ENCODE data around the gene FAM193A.
"Not testable (repeated sequence)": the region's sequence is repeated elsewhere in the genome, so short reads cannot be mapped to it uniquely, and the experiment has no call there.

The FAM193A gene

DNA sequence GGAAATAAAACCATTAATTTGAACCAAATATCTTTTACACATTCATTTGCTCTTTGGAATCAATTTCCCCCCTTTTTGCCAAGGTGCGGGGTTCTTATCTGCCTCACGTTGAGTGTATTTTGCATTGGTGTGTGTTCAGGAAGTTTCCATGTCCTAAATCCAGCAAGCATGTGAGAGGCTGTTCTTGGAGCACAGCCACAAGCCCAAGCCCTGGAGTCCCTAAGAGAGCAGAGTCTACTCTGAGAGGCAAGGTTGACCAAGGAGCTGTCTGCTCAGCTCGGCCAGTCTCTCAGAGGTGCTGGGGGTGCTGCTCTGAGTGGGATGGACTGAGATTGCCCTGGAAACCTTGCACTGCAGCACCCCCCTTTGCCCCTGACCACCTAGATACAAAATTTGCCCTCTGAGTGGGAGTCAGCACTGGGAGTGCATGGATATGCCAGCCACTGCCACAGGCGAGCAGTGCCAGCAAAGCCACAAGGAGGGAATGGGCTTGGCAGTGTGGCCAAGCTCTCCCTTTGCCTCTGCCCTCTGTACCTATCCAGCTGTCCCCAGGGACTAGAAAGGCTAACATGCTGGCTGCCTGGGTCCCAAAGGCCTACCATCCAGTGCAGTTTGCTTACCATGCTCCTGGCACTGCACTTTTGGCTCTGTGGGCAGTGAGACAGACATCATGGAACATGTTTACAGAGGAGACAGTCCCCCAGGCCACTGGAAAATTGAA lies 20.5 kb upstream of the FAM193A start:
- DNase-seq = no peak

- DNase-seq = no peak
Measured at GRCh38 chr4:2516635-2517034, 19.8 kb upstream of the FAM193A start.

DNA sequence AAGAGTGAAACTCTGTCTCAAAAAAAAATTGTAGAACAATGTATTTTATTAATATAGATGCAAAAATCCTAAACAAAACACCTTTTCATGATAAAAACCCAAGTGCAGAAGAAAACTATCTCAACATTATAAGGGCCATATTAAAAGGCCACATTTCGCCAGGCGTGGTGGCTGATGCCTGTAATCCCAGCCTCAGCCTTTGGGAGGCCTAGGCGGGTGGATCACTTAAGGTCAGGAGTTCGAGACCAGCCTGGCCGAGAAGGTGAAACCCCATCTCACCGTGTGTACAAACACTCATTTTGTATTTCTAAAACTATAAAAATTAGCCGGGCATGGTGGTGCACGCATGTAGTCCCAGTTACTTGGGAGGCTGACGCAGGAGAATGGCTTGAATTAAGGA lies 9.9 kb upstream of the FAM193A start:
- DNase-seq = no peak

- no peak for DNase-seq
Measured at GRCh38 chr4:2534904-2535375, 1.5 kb upstream of the FAM193A start.

- DNase-seq = peak; percentile 78
Measured at GRCh38 chr4:2535376-2536192, 863 bp upstream of the FAM193A start.

- peak; percentile 72 for DNase-seq
Measured at GRCh38 chr4:2537011-2537830, 774 bp downstream of the FAM193A start.

- DNase-seq = not testable (repeated sequence)
Measured at GRCh38 chr4:2543580-2544191, 7.2 kb downstream of the FAM193A start.

- DNase-seq = no peak
Measured at GRCh38 chr4:2545321-2546013, 9.0 kb downstream of the FAM193A start.

GRCh38 chr4:2546286-2546823 lies 9.9 kb downstream of the FAM193A start:
- DNase-seq = no peak

DNA sequence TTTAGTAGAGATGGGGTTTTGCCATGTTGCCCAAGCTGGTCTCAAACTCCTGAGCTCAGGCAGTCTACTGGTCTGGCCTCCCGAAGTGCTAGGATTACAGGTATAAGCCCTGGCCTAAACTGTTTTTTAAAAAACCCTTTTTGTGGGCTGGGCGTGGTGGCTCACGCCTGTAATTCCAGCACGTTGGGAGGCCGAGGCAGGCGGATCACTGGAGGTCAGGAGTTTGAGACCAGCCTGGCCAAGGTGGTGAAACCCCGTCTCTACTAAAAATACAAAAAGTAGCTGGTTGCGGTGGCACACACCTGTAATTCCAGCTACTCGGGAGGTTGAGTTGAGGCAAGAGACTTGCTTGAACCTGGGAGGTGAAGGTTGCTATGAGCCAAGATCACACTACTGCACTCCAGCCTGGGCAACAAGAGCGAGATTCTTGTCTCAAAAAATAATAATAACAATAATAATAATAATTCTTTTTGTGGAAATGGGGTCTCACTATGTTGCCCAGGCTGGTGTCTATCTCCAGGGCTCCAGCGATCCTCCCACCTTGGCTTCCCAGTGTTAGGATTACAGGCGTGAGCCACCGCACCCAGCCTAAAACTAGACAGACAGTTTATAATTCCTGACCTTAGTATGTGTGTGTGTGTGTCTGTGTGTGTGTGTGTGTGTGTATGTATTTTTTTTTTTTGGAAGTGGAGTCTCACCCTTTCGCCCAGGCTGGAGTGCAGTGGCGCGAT lies 10.7 kb downstream of the FAM193A start:
- DNase-seq = not testable (repeated sequence)

- DNase-seq = no peak
Measured at GRCh38 chr4:2551118-2551517, 14.7 kb downstream of the FAM193A start.

- DNase-seq = no peak
Measured at GRCh38 chr4:2552806-2553205, 16.4 kb downstream of the FAM193A start.

- DNase-seq = no peak
Measured at GRCh38 chr4:2558301-2558700, 21.9 kb downstream of the FAM193A start.

DNA sequence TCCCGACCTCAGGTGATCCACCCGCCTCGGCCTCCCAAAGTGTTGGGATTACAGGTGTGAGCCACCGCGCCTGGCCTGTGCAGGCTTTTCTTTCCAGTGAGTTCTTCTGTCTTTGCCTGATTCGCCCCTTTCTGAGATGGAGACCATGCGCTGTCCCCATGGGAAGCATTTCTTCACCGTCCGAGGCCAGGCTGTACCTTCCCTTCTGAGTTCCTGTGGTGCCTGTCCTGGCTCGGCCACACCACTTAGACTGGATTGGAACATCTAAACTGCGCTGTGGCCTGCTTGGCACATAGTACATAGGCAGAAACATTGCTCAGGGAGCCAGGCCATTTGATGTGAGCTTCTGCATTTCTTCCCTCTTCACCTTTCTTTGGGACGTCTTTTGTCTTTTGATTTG lies 23.7 kb downstream of the FAM193A start:
- DNase-seq = no peak

GRCh38 chr4:2565533-2565932 lies 29.1 kb downstream of the FAM193A start:
- DNase-seq = no peak

DNA sequence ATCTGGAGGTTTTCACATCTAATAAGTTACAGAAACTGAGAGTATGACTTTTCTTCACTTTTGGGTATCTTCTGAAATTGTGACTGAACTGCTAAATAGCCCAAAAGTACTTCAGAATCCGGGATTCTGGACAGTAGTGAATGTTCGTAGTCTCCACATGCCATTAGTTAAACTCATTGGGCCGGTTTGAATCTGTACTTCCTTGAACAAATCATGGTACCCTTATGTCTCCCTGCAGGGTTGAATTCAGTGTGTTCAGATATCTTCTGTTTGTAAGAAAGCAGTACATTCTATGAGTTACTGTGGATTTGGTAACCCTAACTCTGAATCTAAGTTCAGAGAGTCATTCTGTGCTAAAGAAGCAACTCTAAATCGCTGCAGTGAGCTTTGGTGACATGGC lies 33.6 kb downstream of the FAM193A start:
- no peak for DNase-seq

- DNase-seq = no peak
Measured at GRCh38 chr4:2570551-2571222, 34.2 kb downstream of the FAM193A start.

DNA sequence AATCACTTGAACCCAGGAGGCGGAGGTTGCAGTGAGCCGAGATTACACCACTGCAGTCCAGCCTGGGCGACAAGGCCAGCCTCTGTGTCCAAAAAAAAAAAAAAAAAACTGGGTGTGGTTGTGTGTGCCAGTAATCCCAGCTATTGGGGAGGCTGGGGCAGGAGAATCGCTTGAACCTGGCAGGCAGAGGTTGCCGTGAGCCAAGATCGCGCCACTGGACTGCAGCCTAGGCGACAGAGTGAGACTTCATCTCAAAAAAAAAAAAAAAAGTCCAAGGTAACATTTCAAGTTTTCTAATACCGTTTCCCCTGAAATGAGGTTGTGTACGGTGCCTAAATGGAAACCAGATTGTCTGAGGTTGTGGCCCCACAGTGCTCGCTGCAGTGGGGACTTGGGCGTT lies 35.6 kb downstream of the FAM193A start:
- no peak for DNase-seq

- no peak for DNase-seq
Measured at GRCh38 chr4:2572866-2573265, 36.4 kb downstream of the FAM193A start.

GRCh38 chr4:2574009-2574408 lies 37.6 kb downstream of the FAM193A start:
- no peak for DNase-seq

- DNase-seq = no peak
Measured at GRCh38 chr4:2574863-2575262, 38.4 kb downstream of the FAM193A start.

Data from islet precursor cell (in vitro differentiated cells).